Left ventricle myocardium superior (tissue), 1 donor: ENCODE results near the gene SEC23A. TPM values are rescaled to one million over a fixed set of nuclear protein-coding genes. Genes with fewer than 3 reads are reported as not detected.
"Not testable (repeated sequence)": the region's sequence is repeated elsewhere in the genome, so short reads cannot be mapped to it uniquely, and the experiment has no call there.

Source experiments
- ATAC-seq: fragments of 200-7000 bp; cut with Tn5 transposase; one replicate; pipeline ENCODE4 v1.9.1; 2020; ENCODE audit warnings: mild to moderate bottlenecking, moderate library complexity
- DNase-seq: peaks from one replicate; pipeline ENCODE4 v3.0.0-alpha.2; 2020
- intact Hi-C: fragments of 100-400 bp; cut with micrococcal nuclease; formaldehyde crosslinking; loops from one replicate; pipeline ENCODE4 v1.11.0; 2022
- total RNA-seq: library from RNA; stranded (reverse); fragmentation: NEBNext Ultra II Directional; extraction: Animal tissue kit (Norgen Biotek cat#: 25700); gene quantifications from one replicate; pipeline ENCODE4 v1.2.1, GENCODE V29; 2021
- donor health status: DM: no; HTN: yes; CAD: no; lungs with severe emphysema.

The SEC23A gene
- total RNA-seq, 1 donor from 2014 or later = 85.5 TPM

DNA sequence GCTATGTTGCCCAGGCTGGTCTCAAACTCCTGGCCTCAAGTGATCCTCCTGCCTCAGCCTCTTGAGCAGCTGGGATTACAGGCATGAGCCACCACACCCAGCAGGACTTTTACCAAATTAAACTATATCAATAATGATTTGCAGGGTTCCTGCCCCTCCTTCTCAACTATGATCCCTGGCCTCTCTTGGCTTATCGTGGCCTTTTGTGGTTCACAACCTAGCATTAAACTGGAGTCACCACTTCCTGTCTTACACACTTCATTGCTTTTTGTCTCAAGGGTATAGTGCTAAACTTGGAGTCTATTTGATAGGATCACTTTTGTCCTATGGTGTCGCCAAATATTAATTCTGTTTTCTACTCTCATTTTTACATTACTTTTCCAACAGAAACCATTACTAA, 64.5 kb downstream of the SEC23A start:
- ATAC-seq (no peak), DNase-seq (no peak)
- intact Hi-C loops = no loop called here

- intact Hi-C loops = no loop called here
- DNase-seq (no peak), ATAC-seq (no peak)
Measured at GRCh38 chr14:39036760-39037159, 66.3 kb downstream of the SEC23A start.

DNA sequence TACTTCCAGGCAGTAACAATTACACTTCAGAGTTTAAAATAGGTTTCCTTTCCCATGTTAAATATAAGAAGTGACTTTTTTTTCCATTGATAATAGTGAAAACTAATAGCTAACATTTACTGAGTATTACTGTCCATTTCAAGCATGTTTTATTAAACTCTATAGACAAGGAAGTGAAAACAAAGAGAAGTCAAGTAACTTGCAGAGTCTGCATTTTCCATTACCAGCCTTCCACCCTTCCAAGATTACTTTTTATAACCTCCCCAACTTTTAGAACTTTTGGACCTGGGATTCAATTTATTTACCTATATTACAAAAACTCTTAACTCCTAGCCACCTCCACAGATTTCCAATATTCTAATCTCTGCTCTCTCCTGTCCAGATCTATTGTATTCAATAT, 67.7 kb downstream of the SEC23A start:
- intact Hi-C loops = no loop called here
- DNase-seq (no peak), ATAC-seq (no peak)

DNA sequence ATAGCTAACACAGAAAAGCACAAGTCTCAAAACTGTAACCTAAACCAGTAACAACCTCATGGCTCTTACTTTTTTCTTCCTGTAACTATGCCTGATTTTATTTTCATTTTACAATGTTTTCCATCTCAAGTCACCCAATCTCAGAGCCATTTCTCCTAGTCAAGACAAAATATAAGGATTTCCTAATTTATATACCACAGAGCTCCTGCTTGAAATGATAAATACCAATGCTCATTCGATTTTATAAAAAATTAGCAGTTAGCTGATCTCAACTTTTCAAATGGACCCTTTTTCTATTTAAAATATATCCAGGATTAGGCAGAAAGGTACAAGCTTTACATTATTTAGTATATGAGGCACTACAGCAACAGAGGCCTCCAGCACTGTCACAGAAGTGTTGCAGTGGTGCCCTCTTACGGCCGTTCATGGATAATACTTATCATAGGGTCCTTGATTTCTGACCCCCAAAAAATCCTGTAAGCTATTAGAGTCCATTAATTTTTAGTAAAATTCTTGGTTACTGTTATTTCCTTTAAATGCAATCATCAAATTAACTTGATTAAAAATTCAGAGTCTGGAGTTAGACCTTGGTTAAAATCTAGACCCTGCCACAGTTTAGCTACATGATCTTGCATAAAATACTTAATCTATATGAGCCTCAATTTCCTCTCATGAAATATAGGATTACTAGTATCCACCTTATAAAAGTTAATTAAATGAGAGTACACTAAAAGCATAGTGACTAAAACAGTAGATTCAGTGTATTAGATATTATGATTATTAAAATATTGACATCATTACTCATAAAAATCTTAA, 68.3 kb downstream of the SEC23A start:
- DNase-seq = no peak
- intact Hi-C loops = no loop called here

DNA sequence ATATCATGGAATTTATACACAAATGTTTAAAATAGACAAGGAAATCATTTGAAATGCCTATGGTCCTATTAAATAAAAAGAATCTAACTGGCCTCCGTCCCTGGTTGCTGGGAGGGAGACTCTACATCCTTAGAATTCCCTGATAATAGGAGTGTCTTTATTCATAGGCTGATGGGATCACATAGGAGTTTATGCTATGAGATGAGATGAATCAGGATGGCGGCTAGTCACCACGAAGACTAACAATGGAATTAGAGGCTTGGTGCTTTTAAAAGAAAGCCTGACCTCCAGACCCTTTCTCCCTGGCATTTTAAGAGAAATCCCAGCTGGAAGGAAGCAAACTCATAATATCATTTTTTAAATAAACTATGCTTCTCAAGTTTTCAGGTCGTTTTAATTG, 69.7 kb downstream of the SEC23A start:
- intact Hi-C loops = no loop called here
- DNase-seq = no peak
- no peak for ATAC-seq

More for the DNA sequence above, 68.3 kb downstream of the SEC23A start:
- ATAC-seq = no peak

GRCh38 chr14:39030209-39030608, 72.8 kb downstream of the SEC23A start:
- DNase-seq (no peak), ATAC-seq (no peak)
- intact Hi-C loops = no loop called here

GRCh38 chr14:39029789-39030188, 73.2 kb downstream of the SEC23A start:
- ATAC-seq (no peak), DNase-seq (no peak)
- intact Hi-C loops = no loop called here

DNA sequence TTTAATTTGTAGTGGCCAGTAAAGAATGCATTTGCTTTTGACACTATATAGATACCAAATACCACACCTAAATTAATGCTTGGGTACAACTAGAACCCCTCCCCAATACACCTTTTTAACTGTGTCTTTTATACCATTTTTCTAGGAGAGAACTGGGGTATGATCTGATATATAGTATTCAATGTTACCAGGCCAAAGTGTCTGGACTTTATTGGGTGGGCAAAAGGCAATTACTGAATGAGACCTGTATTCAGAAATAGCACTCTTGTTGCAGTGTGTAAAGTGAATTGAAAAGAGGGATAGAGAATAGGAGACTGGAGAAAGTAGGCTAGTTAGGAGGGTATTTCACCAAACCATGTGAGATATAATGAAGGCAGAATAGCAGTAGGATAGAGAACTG, 74.4 kb downstream of the SEC23A start:
- intact Hi-C loops = no loop called here
- DNase-seq (no peak), ATAC-seq (no peak)

GRCh38 chr14:39025810-39026627, 77.0 kb downstream of the SEC23A start:
- intact Hi-C loops = no loop called here
- ATAC-seq (no peak), DNase-seq (no peak)

GRCh38 chr14:39025250-39025809, 77.7 kb downstream of the SEC23A start:
- DNase-seq (no peak), ATAC-seq (no peak)
- intact Hi-C loops = no loop called here

DNA sequence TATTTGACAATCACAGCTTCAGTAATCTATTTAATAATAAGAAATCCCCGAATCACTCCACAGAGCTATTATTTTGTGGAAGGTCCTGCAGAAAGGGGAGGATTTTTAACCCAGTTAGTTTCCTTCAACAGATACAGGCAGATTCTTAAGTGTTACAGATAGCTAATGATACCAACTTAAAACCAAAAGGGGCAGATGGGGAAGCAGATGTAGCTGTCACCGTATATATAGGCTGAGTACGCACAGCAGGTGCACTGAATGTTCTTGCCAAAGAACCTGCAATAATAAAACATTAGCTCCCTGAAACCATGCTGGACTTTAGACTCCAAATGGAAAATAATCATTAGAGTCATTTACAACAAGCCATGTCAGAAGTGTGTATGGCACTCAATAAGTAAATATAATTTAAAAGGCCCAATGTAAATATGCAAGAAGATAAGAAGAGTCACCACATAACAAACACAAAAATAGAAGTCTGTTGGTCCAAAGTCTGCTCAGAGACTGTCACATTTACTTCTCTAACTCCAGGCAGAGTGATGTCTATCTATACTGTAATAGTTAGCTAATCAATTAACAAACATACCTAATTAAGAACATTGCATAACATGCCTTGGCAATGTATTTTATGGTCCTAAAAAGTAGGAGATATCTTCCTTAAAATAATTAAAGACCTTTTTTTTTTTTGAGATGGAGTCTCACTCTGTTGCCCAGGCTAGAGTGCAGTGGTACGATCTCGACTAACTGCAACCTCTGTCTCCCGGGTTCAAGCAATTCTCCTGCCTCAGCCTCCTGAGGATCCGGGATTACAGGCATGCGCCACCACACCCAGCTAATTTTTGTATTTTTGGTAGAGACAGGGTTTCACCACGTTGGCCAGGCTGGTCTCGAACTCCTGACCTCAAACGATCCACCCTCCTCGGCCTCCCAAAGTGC, 78.8 kb downstream of the SEC23A start:
- no peak for DNase-seq
- no peak for ATAC-seq
- intact Hi-C loops = no loop called here

DNA sequence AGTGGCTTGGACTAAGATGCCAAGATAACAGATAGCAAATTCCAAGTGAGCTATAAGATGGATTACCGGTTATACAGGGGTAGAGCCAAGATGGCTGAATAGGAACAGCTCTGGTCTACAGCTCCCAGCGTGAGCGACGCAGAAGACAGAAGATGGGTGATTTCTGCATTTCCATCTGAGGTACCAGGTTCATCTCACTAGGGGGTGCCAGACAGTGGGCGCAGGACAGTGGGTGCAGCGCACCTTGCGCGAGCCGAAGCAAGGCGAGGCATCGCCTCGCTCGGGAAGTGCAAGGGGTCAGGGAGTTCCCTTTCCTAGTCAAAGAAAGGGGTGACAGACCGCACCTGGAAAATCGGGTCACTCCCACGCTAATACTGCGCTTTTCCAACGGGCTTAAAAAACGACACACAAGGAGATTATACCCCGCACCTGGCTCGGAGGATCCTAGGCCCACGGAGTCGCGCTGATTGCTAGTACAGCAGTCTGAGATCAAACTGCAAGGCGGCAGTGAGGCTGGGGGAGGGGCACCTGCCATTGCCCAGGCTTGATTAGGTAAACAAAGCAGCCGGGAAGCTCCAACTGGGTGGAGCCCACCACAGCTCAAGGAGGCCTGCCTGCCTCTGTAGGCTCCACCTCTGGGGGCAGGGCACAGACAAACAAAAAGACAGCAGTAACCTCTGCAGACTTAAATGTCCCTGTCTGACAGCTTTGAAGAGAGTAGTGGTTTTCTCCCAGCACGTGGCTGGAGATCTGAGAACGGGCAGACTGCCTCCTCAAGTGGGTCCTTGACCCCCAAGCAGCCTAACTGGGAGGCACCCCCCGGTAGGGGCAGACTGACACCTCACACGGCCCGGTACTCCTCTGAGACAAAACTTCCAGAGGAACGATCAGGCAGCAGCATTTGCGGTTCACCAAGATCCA, 85.7 kb downstream of the SEC23A start:
- ATAC-seq, DNase-seq: not testable (repeated sequence)
- intact Hi-C loops = loop anchor here (10.0 kb wide), 1 partner anchor 293 kb away; no protein-coding TSS in a partner anchor

GRCh38 chr14:39016733-39017095, 86.3 kb downstream of the SEC23A start:
- no peak for DNase-seq
- ATAC-seq = no peak
- intact Hi-C loops = loop anchor here (10.0 kb wide), 1 partner anchor 292 kb away; no protein-coding TSS in a partner anchor

DNA sequence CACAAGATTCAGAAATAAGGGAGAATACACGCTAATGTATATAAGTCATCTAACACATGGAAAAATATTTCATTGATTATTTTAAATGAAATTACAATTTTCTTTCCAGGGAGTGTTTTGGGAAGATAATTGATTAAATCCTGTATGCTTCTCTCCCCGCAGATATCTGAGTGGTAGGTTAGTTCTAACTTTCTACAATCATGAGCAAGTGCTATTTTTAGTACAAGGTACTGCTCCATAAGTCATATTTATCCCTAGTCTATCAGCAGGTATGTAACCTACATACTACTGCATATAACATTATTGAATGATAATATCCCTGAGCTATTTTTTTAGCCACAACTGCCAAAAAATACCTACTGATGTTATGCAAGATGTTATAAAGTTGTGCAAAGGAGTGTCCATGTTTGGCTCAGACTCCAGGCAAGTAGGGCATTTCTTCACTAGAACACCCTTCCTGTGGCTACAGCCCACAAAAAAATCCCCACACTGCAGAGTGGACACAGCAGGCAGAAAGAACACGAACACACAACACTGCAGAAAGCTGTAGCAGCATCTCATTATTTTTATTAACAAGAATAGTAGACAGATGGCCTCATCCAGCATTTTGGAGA, 87.0 kb downstream of the SEC23A start:
- DNase-seq (no peak), ATAC-seq (no peak)
- intact Hi-C loops = loop anchor here (10.0 kb wide), 1 partner anchor 291 kb away; no protein-coding TSS in a partner anchor

GRCh38 chr14:39015360-39015961, 87.6 kb downstream of the SEC23A start:
- DNase-seq (no peak), ATAC-seq (no peak)
- intact Hi-C loops = loop anchor here (10.0 kb wide), 1 partner anchor 291 kb away; no protein-coding TSS in a partner anchor

- intact Hi-C loops = loop anchor here (5.0 to 10.0 kb wide), 2 partner anchors 147 to 290 kb away; no protein-coding TSS in a partner anchor
- DNase-seq (no peak), ATAC-seq (no peak)
Measured at GRCh38 chr14:39014460-39014859, 88.6 kb downstream of the SEC23A start.

DNA sequence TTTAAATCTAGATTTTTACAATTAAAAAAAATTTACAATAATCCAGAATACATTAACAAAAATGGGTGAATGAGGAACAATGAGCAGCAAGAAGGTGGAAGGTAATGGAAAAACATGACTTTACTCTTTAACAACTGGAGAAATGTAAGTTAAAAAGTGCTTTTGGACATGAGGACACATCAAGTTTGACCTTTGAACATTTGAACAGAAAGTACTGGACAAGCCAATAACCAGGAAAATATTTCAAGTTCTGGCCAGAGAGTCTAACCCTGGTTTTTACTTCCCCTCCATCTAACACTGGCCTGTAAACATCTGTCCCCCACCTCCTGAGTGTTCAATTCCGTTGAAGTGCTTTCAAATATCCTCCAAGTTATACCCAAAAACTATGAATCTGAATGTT, 94.1 kb downstream of the SEC23A start:
- intact Hi-C loops, DNase-seq, ATAC-seq: not testable (repeated sequence)
